COLO668 (cell line): ENCODE data around the gene CFAP20DC.
"Not testable (repeated sequence)": the region's sequence is repeated elsewhere in the genome, so short reads cannot be mapped to it uniquely, and the experiment has no call there.

Experiments
- DNase-seq: peaks from one replicate; lab custom pipeline; 2025; ENCODE audit not compliant: unreplicated experiment; lab: John Stamatoyannopoulos, UW

CFAP20DC gene

DNA sequence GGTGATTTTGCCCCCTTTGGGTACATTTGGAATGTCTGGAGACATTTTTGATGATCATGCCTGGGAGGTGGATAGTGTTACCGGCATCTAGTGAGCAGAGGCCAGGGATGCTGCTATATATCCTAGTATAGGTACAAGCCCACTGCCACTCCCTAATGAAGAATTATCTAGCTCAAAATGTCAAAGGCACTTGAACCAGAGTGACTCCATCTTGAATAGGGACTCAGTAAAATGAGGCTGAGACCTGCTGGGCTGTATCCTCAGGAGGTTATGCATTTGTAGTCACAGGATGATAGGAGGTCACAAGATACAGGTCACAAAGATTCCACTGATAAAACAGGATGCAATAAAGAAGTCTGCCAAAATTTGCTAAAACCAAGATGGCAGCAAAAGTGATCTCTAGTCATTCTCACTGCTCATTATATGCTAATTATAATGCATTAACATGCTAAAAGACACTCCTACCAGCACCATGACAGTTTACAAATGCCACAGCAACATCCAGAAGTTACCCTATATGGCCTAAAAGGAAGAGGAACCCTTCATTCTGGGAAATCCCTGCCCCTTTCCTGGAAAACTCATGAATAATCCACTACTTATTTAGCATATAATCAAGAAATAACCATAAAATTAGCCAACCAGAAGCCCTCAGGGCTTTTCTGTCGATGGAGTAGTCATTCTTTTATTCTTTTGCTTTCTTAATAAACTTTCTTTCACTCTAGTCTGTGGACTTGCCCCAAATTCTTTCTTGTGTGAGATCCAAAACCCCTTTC lies 343.2 kb downstream of the CFAP20DC start:
- DNase-seq = no peak

GRCh38 chr3:58704745-58705144 lies 345.1 kb downstream of the CFAP20DC start:
- DNase-seq = peak; percentile 13

DNA sequence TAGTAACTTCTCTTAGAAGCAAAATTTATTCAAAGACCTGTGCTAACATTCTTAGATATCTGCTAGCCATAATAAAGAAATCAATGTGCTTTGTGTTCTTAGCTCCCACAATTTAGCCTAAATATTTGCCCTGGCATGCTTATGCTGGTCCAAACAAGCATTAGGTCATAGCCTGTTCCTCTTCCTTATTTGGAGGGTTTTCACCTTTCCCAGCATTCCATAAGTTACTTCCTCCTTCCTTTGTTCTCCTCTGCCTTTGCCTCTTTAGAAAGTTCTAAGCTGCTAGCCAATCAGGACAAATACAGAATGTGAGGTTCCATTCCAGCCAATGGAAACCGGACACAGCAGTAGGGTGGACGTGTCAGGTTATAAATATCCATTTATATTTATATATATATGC lies 345.5 kb downstream of the CFAP20DC start:
- not testable (repeated sequence) for DNase-seq

GRCh38 chr3:58698246-58698645 lies 351.6 kb downstream of the CFAP20DC start:
- DNase-seq = no peak

DNA sequence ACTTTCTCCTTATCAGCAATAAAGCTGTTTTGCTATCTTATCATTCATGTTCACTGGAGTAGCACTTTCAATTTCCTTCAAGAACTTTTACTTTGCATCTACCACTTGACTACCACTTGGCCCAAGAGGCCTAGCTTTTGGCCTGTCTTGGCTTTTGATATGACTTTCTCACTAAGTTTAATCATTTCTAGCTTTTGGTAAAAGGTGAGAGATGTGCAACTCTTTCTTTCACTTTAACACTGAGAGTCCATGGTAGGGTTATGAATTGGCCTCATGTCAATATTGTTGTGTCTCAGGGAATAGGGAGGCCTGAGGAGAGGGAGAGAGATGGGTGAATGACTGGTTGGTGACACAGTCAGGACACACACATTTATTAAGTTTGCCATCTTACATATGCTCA lies 352.3 kb downstream of the CFAP20DC start:
- DNase-seq = no peak

- not testable (repeated sequence) for DNase-seq
Measured at GRCh38 chr3:58696813-58697212, 353.0 kb downstream of the CFAP20DC start.

- DNase-seq = no peak
Measured at GRCh38 chr3:58696093-58696492, 353.7 kb downstream of the CFAP20DC start.

GRCh38 chr3:58695284-58695683 lies 354.5 kb downstream of the CFAP20DC start:
- DNase-seq = not testable (repeated sequence)

DNA sequence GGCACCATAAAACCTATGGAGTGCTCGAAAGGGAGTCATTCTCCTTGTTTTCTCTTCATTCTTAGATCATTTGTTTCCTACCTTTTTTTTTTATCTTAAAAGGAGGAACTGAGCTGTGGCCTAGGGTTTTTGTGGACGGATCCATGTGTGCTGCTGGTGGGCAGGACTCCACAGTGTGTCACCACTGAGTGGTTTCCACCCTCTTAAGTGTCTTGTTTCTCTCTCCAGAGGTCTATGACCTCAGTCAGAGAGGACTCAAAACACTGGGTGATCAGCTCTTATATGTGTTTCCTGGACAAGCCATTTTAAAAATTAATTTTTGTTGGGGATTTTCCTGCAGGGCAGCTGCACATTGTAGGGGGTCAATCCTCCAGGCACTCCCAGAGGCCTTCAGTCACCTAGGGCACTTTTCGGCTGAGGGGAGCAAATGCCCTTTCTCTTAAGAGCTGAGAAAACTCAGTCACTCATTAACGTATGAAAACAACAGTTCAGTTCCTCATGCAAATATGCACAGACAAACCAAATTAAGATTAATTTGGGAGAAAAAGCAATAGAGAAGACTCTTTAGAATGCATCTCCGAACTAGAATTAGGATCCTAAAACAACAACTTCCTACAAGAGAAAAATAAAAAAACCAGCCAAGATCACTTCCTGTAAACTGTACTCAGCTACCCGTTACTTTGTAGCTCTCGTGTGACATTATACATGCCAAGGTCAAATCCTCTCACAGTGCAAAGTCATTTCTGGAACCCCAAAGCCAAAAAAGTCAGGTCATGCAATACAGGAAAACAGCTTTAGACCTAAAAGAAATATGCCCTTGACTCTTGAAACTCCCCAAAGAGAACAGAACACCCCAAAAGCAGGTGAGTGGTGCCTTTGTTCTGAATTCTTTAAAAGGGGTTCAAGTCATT lies 355.6 kb downstream of the CFAP20DC start:
- DNase-seq = no peak

GRCh38 chr3:58692484-58692883 lies 357.3 kb downstream of the CFAP20DC start:
- no peak for DNase-seq
